Measurements from ENCODE around the gene ATG101. TPM values are rescaled to one million over a fixed set of nuclear protein-coding genes. Genes with fewer than 3 reads are reported as not detected.

The ATG101 gene
- total RNA-seq, 2 donors from 2014 or later, result 28.5 to 46.8 TPM

DNA sequence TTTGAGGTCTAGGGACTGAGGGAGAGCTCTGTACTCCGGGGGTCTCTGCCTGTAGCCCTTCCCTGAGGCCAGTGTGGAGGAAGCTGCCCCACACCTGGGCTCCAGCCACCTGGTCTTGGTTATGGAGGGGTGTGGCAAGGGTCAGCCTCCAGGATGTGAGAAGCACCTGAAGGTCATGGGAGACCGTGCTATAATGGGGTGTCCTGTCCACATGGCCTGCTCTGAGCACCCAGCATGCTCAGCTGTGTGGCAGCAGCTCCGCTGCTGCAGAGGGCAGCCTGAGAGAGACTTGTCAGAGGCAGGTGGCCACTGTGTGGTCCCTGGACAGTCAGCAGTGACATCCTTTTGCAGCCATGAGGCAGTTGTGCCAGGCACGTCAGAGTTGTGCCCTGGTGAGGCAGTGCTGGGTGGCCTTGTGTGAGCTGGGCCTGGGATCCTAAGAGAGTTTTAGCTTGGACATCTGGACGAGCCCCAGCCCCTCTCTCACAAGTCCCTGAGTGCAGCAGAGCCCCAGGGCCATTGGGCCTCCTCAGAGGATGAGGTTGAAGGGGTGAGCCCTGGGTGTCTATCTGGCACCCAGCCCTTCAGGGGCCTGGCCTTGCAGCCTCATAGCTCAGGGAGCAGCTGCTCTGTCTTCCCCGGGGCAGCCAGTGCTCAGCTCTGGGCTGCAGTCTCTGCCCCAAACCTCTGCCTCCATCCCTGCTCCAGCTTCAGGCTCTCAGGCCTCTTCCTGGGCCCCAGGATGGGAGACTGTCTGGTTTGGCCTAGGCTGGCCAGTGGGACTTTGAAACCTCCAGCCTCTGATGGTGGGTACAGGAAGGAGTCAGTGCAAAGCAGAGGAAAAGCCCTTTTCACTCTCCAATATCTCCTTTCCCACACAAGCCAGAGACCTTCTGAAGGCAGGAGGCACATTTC, 7.4 kb upstream of the ATG101 start:
- no peaks in the 10 kb centered on the region for H3K9me3 Mint-ChIP-seq
- peaks cover 0 to 1% of the 10 kb centered on the region in 2 donors for H3K36me3 Mint-ChIP-seq
- DNase-seq (ENCODE audit: low spot score in 2 of 2) (no peak), ATAC-seq (no peak)
- no peak overlapping the region for H3K27ac Mint-ChIP-seq

DNA sequence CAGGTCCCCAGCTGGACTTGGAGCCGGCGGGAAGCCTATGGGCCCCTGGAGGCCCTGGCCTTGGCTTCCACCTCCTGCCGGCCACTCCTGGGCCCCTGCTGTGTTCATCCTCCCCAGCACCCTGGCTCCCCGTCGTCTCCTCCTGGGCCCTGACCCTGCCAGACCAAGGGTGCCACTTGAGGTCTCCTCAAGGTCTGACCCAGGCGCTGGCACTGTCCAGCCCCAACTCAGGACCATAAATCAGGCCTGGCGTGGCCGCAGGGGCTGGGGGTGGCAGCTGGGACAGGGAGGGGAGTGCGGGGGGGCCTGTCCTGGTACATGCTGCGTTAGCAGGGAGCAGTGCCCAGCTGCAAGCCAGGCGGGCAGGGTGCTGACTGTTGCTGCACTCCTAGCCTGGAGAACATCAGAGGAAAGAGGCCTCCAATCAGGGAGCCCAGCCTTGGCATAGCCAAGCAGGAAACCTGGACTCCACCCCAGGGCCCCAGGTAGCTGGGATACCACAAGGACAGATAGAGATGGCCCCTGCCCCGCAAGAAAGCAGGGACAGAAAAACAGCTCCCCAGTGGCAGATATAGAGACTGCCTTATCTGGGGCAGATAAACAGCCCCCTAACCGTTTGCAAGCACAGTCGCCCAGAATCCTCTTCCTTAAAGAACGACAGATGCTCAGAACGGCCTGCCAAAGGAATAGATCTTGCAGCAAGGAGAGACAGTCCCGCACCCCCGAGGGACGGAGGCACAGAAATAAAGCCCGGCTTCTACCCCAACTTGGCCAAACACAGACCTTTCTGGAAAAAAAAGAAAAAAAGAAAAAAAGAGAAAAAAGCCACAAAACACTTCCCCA, 6.5 kb upstream of the ATG101 start:
- H3K36me3 Mint-ChIP-seq, result no peaks in the 10 kb centered on the region
- H3K27ac Mint-ChIP-seq, result peak overlapping the region in 1 of 2 donors; percentile 51

DNA sequence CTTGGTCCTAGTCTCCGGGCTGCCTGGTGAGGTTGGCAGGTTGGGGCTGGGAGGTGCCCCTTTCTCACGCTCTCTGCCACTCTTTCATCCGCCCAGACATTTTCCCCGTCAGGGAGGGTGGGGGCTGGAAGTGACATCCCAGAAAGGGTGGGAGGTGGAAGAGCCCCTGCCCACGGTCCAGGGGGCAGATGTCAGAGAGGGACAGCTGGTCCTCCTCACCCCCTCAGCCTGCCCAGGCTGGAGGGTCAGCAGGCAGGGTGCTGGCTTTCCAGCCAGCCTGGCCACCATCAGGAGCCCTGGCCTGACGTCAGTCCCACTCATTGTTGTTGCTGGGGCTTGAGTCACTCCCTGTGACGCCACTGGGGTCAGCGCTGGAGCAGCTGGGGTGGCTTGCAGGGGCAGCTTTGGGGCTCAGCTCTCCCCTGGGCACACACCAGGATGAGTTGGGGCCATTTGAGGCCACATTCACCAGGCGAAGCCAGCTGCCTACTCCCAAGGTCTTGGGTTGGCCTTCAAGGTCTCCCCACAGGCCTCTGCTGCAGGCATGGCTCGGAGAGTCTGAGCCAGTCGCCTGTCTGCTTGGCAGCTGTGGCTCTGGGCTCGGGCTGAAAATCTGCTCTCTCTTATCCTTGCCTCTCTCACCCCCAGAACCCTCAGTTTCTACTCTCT, 5.7 kb upstream of the ATG101 start:
- Mint-ChIP-seq H3K9me3 (no peaks in the 10 kb centered on the region), H3K27ac (peak overlapping the region in 1 of 2 donors; percentile 51), H3K36me3 (no peaks in the 10 kb centered on the region)

More for the DNA sequence above, 6.5 kb upstream of the ATG101 start:
- DNase-seq (ENCODE audit: low spot score in 2 of 2), result no peak
- no peak for ATAC-seq
- H3K9me3 Mint-ChIP-seq, result no peaks in the 10 kb centered on the region

DNA sequence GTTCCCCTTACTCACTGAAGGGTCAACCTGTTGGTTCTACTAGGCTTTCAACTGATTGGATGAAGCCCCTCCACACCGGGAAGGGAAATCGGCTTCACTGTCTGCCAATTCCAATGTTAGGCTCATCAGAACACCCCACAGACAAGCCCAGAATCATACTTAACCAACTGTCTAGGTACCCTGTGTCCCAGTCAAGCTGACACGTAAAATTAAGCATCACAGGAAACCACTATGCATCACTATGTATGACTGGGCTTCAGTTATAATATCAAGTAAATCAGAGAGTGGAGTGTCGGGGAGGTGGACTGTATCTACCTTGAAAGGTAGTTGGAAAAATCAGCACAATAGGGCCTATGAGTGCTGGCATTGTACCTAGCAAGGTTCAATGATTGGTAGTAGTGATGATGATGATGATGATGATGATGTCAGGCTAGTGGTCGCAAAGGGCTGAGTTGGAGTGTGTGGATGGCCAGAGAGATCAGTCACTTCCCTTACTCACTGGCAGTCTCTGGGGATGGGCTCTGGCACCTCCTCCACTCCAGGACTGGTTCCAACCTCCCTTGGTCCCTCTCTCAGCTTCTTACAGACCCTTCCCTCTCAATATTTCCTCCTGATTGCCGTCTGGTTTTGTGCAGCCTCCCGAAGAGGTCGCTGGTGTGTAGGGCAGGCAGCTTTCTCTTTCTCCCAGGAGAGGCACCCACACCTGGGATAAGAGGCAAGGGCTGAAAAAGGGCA, 3.3 kb upstream of the ATG101 start:
- no peak for DNase-seq (ENCODE audit: low spot score in 2 of 2)
- H3K36me3 Mint-ChIP-seq, result peaks cover 7 to 19% of the 10 kb centered on the region in 2 donors
- peak in 1 of 2 donors; percentile 15 for ATAC-seq
- no peaks in the 10 kb centered on the region for H3K9me3 Mint-ChIP-seq
- peak overlapping the region in 1 of 2 donors; percentile 39 for H3K27ac Mint-ChIP-seq

More for the DNA sequence above, 5.7 kb upstream of the ATG101 start:
- ATAC-seq (no peak), DNase-seq (ENCODE audit: low spot score in 2 of 2) (no peak)

DNA sequence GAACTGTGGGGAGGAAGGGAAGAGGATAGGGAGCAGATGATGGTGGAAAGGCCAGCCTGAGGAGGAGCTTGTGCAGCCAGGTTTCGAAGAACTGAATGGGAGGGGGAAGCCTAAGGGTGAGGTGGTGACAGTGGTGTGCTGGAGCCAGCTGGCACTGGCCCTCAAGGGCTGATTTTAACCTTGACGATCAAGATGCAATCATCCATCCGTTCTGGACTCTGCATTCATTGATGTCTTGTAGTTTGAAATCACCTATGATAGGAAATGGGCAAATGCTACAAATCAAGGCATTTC, 2.8 kb upstream of the ATG101 start:
- peak overlapping the region in 1 of 2 donors; percentile 39 for H3K27ac Mint-ChIP-seq

DNA sequence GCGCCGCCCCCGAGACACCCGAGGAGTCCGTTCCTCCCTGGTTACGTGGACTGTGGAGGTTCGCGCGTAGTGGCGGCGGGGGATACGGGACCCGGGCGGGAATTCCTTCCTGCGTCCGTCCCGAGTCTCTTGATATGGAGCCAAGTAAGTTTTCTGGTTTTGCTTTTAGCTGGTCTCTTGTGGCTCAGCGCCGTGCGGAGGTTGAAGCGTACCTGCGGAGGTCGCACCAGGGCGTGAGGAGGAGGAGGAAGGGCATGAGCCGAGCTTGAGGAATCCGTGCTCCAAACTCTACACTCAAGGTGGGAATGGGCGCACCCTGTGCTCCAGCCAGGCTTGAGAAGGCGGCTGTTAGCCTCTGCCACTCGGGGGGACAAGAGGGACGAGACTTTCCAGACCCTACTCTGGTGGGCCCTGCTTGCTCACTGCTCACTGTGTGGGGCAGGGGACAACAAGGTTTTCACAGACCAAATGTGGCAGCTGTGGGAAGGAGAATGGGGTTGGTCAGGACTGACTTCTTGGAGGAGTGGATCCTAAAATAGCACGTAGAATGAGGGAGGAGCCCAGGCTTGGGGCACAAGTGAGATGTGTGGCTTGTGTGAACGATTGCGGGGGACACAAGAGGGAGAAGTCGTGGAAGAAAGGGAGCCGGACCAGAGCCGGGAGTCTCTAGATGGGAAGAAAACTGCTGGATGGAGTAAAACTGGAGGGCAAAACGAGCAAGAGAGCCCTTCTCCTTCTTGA, 577 bp downstream of the ATG101 start:
- peaks cover 27 to 32% of the 10 kb centered on the region in 2 donors for H3K36me3 Mint-ChIP-seq
- H3K27ac Mint-ChIP-seq, result peak overlapping the region; percentile 97 to 99
- no peaks in the 10 kb centered on the region for H3K9me3 Mint-ChIP-seq
- ATAC-seq, result peak; percentile 1 to 35
- DNase-seq (ENCODE audit: low spot score in 2 of 2), result peak in 1 of 2 donors; percentile 50

More for the DNA sequence above, 2.8 kb upstream of the ATG101 start:
- DNase-seq (ENCODE audit: low spot score in 2 of 2) (no peak), ATAC-seq (no peak)
- H3K9me3 Mint-ChIP-seq, result no peaks in the 10 kb centered on the region
- H3K36me3 Mint-ChIP-seq, result peaks cover 9 to 22% of the 10 kb centered on the region in 2 donors

DNA sequence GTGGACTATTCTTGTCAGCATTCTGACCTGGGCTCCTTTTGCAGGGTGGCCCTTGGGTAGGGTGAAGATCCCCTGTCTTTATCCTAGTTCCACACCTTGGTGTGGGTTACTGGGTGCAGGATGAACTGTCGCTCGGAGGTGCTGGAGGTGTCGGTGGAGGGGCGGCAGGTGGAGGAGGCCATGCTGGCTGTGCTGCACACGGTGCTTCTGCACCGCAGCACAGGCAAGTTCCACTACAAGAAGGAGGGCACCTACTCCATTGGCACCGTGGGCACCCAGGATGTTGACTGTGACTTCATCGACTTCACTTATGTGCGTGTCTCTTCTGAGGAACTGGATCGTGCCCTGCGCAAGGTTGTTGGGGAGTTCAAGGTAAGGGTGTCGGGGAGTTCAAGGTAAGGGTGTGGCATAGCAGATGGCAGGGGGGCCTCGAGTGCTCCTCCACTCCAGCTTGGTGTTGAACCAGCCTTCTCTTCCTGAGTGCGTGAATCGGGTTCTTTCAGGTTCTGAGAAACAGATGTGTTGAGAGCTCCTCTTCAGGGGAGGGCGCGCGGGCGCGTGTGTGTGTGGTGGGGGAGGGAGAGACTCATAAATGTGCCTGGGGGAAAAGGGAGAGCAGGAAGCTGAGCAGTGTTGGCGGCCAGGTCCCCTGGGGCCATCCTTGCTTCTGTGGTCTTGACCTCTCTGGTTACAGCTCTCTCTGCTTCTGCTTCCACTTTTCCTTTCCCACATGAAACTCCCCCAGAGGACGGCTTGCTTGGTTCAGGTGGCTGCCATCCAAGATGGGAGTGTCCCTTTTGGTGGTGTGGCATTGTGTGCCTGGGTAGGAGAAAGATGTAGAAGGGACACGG, 4.0 kb downstream of the ATG101 start:
- DNase-seq (ENCODE audit: low spot score in 2 of 2) (no peak), ATAC-seq (no peak)
- Mint-ChIP-seq H3K36me3 (peaks cover 27 to 32% of the 10 kb centered on the region in 2 donors), H3K27ac (peak overlapping the region in 1 of 2 donors; percentile 75), H3K9me3 (no peaks in the 10 kb centered on the region)

DNA sequence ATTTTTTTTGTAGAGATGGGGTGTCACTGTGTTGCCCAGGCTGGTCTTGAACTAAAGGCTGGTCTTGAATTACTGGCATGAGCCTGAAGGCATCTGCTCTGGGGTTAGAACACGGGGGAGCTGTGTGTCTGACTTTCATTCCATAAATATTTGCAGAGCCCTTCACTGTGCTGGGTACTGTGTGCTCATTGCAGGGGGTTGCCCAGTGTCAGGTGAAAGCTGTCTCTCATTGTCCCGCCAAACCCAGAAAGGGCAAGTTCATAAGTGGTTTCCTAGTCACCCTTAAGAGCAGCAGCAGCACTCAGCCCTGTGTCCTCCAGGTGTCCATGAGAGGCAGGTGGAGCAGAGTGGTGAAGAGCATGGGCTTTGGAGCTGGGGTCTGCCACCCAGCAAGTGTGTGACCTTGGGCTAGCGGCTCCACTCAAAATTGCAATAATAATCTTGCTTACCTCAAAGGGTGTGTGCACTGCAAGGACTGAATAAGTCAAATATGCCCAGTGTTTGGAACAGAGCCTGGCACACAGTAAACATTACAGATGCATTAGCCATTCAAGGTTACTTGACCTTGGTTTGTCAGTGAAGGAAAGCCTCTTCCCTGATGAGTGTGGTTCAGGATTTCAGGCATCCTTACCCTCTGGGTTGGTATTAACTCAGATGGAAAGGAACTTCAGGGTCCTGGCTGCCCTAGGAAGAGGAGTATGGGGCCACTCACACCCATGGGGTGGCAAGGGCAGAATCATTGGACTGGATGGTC, 5.4 kb downstream of the ATG101 start:
- Mint-ChIP-seq H3K27ac (peak overlapping the region in 1 of 2 donors; percentile 22), H3K9me3 (no peaks in the 10 kb centered on the region), H3K36me3 (peaks cover 23 to 24% of the 10 kb centered on the region in 2 donors)
- ATAC-seq (no peak), DNase-seq (ENCODE audit: low spot score in 2 of 2) (no peak)

DNA sequence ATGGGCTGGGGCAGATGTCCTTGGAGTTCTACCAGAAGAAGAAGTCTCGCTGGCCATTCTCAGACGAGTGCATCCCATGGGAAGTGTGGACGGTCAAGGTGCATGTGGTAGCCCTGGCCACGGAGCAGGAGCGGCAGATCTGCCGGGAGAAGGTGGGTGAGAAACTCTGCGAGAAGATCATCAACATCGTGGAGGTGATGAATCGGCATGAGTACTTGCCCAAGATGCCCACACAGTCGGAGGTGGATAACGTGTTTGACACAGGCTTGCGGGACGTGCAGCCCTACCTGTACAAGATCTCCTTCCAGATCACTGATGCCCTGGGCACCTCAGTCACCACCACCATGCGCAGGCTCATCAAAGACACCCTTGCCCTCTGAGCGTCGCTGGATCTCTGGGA, 7.0 kb downstream of the ATG101 start:
- Mint-ChIP-seq H3K9me3 (no peaks in the 10 kb centered on the region), H3K27ac (peak overlapping the region in 1 of 2 donors; percentile 75), H3K36me3 (peaks cover 12 to 20% of the 10 kb centered on the region in 2 donors)
- ATAC-seq (no peak), DNase-seq (ENCODE audit: low spot score in 2 of 2) (no peak)

DNA sequence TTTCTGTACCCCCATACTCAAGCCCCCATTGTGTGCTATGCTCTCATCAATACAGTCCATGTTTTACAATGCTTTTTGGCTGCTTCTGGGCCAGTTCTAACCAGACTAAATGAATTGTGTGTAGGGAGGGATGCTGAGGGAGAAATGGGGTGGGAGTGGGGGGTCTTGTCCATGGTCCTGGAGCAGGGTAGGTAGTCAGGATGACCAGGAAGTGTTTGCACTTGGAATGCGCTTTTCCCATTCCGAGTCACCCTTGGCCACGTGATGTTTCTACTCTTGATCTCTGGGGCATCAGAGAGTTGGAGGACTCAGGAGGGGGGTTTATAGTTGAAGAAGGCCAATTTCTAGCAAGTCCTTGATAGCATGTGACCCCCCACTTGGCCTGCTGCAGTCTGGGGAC, 8.5 kb downstream of the ATG101 start:
- Mint-ChIP-seq H3K9me3 (no peaks in the 10 kb centered on the region), H3K27ac (no peak overlapping the region), H3K36me3 (peaks cover 5 to 10% of the 10 kb centered on the region in 2 donors)
- no peak for ATAC-seq
- no peak for DNase-seq (ENCODE audit: low spot score in 2 of 2)

DNA sequence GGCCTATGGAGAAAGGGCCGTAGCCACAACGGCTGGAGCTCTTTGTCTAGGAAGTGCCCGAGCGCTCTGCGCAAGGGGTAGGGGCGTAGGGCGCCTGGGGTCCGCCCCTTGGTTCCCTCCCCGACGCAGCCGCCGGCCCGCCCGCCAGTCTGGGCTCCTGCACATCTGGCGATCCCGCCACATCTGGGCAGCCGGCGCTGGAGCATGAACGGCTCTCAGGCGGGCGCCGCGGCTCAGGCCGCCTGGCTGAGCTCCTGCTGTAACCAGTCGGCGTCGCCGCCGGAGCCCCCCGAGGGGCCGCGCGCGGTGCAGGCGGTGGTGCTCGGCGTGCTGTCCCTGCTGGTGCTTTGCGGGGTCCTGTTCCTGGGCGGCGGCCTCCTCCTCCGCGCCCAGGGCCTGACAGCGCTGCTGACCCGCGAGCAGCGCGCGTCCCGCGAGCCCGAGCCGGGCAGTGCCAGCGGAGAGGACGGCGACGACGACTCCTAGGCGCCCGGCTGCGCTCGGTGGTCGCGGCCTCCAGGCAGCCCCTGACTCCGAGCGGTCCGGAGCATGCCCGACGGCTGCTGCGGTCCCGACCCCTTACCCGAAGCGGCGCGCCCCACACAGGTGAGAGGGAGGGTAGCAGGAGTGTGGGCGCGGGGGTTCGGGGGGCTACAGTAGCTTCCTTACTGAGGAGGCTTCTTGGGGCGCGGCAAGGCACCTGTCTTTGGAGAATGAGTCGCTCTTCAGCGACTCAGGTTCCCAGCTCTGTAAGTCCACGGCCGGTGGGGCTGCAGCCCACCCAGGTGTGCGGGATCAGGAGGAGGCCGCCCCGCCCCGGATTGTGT, 10.0 kb downstream of the ATG101 start, which contains the start of gene SMIM41:
Gene SMIM41, plus strand, starts transcription at position 129 of the 827 bp plus-strand sequence. Its CDS starts 76 bp downstream, at position 205.
- H3K36me3 Mint-ChIP-seq, result no peaks in the 10 kb centered on the region
- no peaks in the 10 kb centered on the region for H3K9me3 Mint-ChIP-seq
- no peak for ATAC-seq

DNA sequence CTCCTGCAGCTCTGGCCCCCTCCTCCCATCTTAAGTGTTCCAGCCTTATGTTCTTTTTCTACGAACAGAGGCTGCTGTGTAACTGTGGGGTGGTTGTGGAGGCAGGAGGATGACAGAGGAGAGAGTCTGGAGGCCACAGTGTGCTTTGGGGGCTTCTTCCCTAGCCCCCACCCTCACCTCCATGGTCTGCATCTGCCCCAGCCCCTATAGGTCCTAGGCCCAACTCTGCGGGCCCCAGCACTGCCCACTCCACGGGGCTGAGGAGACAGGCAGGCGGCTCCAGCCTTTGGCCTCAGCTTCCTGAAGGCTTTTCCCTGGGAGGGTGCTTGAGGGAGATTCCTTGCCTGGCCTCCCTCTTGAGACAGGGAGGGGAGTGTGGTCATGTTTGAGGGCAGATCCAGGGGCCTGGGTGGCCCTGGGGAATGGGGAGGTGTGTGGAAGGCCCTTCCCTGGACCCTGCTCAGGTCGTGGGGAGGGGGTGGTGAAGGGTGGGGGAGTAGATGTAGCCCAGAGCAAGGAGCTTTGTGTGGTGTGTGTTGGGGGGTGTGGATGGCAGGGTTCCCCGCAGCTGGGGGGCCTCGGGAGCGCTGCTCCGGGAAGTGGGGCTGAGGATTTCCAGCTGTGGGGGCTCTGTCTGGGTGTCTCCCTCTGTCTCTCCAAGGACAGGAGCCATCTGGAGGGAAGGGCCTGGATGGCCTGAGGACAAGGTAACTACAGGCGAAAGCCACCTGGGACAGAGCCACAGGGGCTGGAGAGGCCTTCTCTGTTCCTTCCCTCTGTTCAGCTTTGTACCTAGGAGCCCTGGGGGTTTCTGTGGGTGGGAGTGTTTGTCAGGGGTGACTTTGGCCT, 10.8 kb downstream of the ATG101 start:
- H3K9me3 Mint-ChIP-seq, result no peaks in the 10 kb centered on the region
- no peak for DNase-seq (ENCODE audit: low spot score in 2 of 2)
- H3K36me3 Mint-ChIP-seq, result no peaks in the 10 kb centered on the region
- no peak overlapping the region for H3K27ac Mint-ChIP-seq
- ATAC-seq, result no peak

More for the DNA sequence above, 10.0 kb downstream of the ATG101 start, which contains the start of gene SMIM41:
- no peak within 1 kb of the TSS for H3K27ac Mint-ChIP-seq
- no peak for DNase-seq (ENCODE audit: low spot score in 2 of 2)
